Mesodermal cell (in vitro differentiated cells): ENCODE results near the gene ARID5B.

ENCODE experiments used
- H3K27ac ChIP-seq: 2 replicates; pipeline ENCODE4 v1.7.0; 2013; ENCODE audit warnings: mild to moderate bottlenecking, low read depth, low read length, moderate library complexity; ENCODE audit not compliant: severe bottlenecking
- H3K36me3 ChIP-seq: 2 replicates; pipeline ENCODE4 v1.7.1; 2013; ENCODE audit warnings: mild to moderate bottlenecking, low read length, moderate library complexity; ENCODE audit not compliant: control insufficient read depth, insufficient read depth
- H3K4me1 ChIP-seq: one replicate; pipeline ENCODE4 v1.7.1; 2013; ENCODE audit warnings: mild to moderate bottlenecking, low read length; ENCODE audit not compliant: insufficient read depth, control insufficient read depth, poor library complexity, severe bottlenecking
- H3K4me3 ChIP-seq: 2 replicates; pipeline ENCODE4 v1.7.0; 2013; ENCODE audit warnings: low read length, control low read depth, mild to moderate bottlenecking; ENCODE audit not compliant: insufficient read depth, poor library complexity, severe bottlenecking; ENCODE audit errors: extremely low read depth
- H3K9me3 ChIP-seq: 2 replicates; pipeline ENCODE4 v1.7.1; 2013; ENCODE audit warnings: mild to moderate bottlenecking, low read length, moderate library complexity; ENCODE audit not compliant: control insufficient read depth
- WGBS, 2 experiments: methylation state at CpG; one replicate each; pipeline ENCODE4 v1.1.5; 2013; ENCODE audit warnings: missing lambda C conversion rate in 2 of 2; ENCODE audit not compliant: insufficient coverage in 2 of 2; 5-methylcytosine and 5-hydroxymethylcytosine counted together

ARID5B gene

DNA sequence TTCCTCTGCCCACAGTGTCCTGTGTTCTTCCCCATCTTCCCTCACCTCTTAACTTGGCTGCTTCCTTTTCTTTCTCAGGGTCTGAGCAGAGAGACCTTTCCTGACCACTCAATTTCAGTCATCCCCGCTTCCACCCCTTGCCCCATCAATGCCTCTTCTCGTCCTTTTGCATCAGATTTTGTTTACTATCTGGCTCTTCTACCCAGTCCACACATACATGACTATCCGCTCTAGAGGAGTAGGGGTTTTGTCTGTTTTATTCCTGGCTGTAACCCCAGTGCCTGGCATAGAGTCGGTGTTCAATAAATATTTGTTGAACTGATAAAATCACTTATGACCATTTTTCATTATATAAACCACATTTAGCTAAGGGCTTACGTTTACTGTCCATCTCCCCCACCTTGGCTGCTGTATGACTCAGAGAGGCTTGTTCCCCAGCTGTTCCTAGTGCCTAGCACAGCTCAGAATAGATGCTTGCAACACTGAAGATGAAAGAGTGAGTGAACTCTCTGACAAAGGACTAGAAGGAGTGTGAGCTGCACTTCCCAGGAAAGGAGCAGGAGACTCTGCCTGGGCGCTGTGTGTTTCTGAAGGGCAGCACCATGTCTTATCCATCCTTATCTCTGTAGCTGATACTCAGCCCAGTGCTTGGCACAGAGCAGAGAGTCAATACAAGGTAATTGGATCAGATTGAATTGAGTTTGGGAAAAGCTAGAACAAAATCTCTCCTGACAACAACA, 21.9 kb downstream of the ARID5B start:
- H3K36me3 ChIP-seq: no peaks in the 10 kb centered on the region
- no peaks in the 10 kb centered on the region for H3K4me1 ChIP-seq
- H3K9me3 ChIP-seq: no peaks in the 10 kb centered on the region
- H3K4me3 ChIP-seq: no peak overlapping the region
- 89% methylated on average over 3 of the region's 6 CpGs; no CpG with 5 or more reads in 1 of the 2 experiments for WGBS, 2 experiments
- peak overlapping the region; percentile 29 for H3K27ac ChIP-seq

DNA sequence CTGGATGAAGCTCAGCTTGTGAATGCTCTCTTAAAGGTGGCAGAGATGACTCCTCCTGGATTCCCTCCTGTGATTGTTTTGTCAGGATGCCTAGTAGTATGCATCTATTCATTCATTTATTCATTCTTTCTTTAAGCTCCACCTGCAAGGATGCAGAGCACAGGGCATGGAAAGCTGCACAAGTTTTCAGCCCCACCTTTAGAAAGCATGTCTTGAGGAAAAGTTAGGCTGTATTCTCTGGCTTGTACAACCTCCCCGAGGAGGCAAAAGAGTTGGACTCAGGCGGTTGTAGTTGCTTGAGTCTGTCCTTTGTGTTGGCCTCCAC, 22.4 kb downstream of the ARID5B start:
- H3K36me3 ChIP-seq: no peaks in the 10 kb centered on the region
- no peaks in the 10 kb centered on the region for H3K9me3 ChIP-seq
- no peaks in the 10 kb centered on the region for H3K4me1 ChIP-seq
- H3K27ac ChIP-seq: no peak overlapping the region
- WGBS, 2 experiments: 80 to 100% methylated on average over 1 of the region's 2 CpGs
- no peak overlapping the region for H3K4me3 ChIP-seq

DNA sequence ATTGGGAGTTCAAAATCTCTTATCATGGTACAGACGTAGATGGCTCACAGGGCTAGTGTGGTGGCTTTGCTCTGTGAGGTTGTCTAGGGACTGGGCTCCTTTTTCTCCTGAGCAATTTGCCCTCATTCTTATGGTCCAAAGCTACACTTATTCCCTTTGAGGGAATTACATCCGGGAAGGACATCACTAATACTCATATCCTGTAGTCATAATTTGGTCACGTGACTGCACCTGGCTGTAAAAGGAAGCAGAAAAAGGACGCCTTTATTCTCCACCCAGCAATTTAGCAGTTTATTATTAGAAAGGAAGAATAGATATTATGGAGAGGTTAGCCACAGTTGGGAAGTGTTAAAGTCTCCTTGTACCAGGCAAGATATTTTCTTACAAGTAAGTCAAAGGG, 28.1 kb downstream of the ARID5B start:
- 97 to 100% methylated on average over 1 to 3 of the region's 4 CpGs for WGBS, 2 experiments
- Histone ChIP-seq H3K4me1 (peaks cover 4% of the 10 kb centered on the region), H3K27ac (no peak overlapping the region)

DNA sequence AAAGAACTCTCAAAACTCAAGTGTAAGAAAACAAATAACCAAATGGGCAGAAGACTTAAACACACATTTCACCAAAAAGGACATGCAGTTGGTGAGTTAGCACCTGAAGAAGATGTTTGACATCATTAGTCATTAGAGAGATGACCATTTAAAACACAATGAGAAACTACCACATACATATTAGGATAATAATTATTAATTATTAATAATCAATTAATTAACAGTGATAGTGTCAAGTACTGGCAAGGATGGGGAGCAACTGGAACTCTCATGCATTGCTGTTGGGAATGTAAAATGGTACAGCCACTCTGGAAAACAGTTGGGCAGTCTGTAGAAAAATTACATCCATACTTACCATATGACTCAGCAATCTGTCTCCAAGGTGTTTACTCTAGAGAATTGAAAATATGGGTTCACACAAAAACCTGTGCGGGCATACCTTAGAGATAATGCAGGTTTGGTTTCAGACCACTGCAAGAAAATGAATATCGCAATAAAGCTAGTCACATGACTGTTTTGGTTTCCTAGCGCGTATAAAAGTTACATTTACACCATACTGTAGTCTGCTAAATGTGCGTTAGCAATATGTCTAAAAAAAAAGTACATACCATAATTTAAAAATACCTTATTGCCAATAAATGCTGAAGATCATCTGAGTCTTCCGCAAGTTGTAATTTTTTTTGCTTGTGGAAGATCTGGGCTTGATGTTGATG, 30.3 kb downstream of the ARID5B start:
- H3K4me1 ChIP-seq: peaks cover 4% of the 10 kb centered on the region
- H3K4me3 ChIP-seq: no peak overlapping the region
- H3K36me3 ChIP-seq: peaks cover 4% of the 10 kb centered on the region
- H3K27ac ChIP-seq: no peak overlapping the region
- WGBS, 2 experiments: 79 to 85% methylated on average over 4 of the region's 6 CpGs
- peaks cover 11% of the 10 kb centered on the region for H3K9me3 ChIP-seq

More for the DNA sequence above, 28.1 kb downstream of the ARID5B start:
- Histone ChIP-seq H3K36me3 (peaks cover 4% of the 10 kb centered on the region), H3K9me3 (peaks cover 11% of the 10 kb centered on the region), H3K4me3 (no peak overlapping the region)

DNA sequence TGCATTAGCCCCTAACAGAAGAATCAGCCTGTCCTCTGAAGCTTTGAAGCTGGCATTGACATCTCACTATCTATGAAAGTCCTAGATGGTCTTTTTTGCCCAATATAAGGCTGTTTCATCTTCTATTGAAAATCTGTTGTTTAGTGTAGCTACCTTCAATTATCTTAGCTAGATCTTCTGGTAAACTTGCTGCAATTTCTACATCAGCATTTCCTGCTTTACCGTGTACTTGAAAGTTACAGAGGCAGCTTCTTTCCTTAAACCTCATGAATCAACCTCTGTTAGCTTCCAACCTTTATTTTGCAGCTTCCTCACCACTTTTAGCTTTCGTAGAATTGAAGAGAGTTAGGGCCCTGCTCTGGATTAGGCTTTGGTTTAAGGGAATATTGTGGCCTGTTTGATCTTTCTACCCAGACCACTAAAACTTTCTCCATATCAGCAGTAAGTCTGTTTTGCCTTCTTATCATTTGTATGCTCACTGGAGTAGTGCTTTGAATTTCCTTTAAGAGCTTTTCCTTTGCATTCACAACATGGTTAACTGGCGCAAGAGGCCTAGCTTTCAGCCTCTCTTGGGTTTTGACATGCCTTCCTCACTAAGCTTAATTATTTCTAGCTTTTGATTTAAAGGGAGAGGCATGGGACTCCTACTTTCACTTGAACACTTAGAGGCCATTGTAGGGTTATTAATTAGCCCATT, 32.5 kb downstream of the ARID5B start:
- H3K4me1 ChIP-seq: peaks cover 18% of the 10 kb centered on the region
- peak overlapping the region; percentile 75 for H3K27ac ChIP-seq
- peaks cover 11% of the 10 kb centered on the region for H3K9me3 ChIP-seq
- H3K36me3 ChIP-seq: peaks cover 4% of the 10 kb centered on the region
- 100% methylated on average over 1 of the region's 3 CpGs for WGBS, 2 experiments
- no peak overlapping the region for H3K4me3 ChIP-seq

DNA sequence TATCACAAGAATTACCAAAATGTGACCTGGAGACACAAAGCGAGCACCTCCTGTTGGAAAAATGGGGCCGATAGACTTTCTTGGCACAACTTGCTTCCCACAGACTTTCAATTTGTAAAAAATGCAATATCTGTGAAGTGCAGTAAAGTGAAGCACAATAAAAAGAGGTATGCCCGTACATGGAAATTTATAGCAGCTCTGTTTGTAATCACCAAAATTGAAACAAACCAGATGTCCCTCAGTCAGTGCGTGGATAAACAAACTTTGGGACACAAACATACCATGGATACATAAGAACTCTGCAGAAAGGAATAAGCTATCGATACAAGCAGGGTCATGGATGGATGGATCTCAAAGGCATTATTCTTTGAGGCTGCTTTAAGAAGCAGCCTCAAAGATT, 33.6 kb downstream of the ARID5B start:
- Histone ChIP-seq H3K4me1 (peaks cover 23% of the 10 kb centered on the region), H3K27ac (peak overlapping the region; percentile 75), H3K36me3 (peaks cover 5% of the 10 kb centered on the region)

DNA sequence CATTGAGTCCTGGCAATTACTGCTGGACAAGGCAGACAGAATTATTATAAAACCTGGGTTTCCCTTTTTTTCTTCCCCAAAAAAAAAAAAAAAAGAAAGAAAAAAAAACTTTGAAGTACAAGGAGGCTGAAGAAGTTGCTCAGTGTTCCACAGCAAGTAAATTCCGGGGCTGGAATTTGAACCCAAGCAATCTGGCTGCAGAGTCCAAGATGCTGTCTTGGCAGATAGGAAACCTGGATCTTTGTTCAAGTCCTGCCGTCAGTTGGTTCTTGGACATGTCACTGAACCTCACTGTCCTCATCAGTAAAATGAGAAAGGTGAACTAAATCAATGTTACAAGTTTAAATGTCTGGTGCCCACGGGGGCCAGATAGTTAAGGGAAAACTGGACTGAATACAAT, 35.3 kb downstream of the ARID5B start:
- H3K4me3 ChIP-seq: no peak overlapping the region
- no peak overlapping the region for H3K27ac ChIP-seq
- peaks cover 11% of the 10 kb centered on the region for H3K9me3 ChIP-seq
- WGBS, 2 experiments: 43 to 67% methylated on average over 2 to 3 of the region's 3 CpGs
- peaks cover 23% of the 10 kb centered on the region for H3K4me1 ChIP-seq
- H3K36me3 ChIP-seq: peaks cover 16% of the 10 kb centered on the region

More for the DNA sequence above, 33.6 kb downstream of the ARID5B start:
- no peak overlapping the region for H3K4me3 ChIP-seq
- peaks cover 11% of the 10 kb centered on the region for H3K9me3 ChIP-seq
- 80 to 81% methylated on average over 1 to 2 of the region's 5 CpGs for WGBS, 2 experiments

DNA sequence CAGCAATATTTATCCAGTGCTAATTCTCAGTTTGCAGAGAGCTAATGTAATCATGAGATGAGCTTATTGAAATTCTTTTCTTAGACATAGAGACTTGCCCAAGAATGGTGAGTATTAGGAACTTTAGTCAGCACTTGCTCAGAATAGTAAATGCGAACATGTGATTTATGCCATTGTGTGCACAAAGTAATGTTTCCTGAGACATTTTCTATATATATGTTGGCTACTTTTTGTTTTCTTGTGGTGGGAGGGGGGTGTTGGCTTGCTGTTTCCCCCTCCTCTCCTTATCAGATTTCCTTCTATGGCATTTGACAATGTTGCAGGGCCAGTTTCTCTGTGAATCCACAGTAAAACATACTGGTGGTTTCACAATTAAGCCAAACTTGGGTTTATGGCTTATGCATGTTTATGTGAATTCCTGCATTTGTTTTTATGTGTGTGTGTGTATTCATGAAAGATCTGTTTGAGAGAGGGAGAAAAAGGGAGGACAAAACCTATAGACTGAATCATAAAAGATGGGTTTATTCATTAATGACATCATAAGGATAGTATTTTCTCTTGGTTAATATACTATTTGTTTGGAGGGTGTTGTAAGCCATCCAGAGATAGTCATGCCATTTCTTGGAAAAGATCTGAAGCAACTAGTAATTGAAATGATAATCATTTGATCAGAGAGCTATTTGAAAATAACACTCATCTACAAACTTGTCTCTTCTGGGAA, 36.3 kb downstream of the ARID5B start:
- WGBS, 2 experiments: 100% methylated on average over 1 of the region's 1 CpG
- Histone ChIP-seq H3K27ac (no peak overlapping the region), H3K4me3 (no peak overlapping the region)

DNA sequence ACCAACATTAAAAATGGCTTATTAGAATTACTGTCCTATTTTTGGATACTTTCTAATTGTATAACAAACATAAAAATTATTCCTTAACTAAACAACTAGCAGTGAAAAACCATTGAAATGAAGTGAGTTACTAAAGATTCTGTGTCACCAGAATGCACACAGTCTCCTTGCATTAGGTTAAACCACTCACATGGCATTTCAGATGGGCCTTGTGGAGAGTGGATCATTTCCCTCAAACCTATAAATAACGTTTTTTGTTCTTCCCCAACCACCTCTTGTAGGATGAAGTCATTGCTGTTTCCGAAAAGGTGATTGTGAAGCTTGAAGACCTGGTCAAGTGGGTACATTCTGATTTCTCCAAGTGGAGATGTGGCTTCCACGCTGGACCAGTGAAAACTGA, 38.4 kb downstream of the ARID5B start:
- peak overlapping the region; percentile 52 for H3K27ac ChIP-seq
- no peak overlapping the region for H3K4me3 ChIP-seq
- H3K9me3 ChIP-seq: no peaks in the 10 kb centered on the region
- peaks cover 19% of the 10 kb centered on the region for H3K36me3 ChIP-seq
- 83 to 100% methylated on average over 2 of the region's 3 CpGs for WGBS, 2 experiments
- H3K4me1 ChIP-seq: peaks cover 28% of the 10 kb centered on the region

More for the DNA sequence above, 36.3 kb downstream of the ARID5B start:
- Histone ChIP-seq H3K36me3 (peaks cover 19% of the 10 kb centered on the region), H3K4me1 (peaks cover 25% of the 10 kb centered on the region), H3K9me3 (peaks cover 6% of the 10 kb centered on the region)

DNA sequence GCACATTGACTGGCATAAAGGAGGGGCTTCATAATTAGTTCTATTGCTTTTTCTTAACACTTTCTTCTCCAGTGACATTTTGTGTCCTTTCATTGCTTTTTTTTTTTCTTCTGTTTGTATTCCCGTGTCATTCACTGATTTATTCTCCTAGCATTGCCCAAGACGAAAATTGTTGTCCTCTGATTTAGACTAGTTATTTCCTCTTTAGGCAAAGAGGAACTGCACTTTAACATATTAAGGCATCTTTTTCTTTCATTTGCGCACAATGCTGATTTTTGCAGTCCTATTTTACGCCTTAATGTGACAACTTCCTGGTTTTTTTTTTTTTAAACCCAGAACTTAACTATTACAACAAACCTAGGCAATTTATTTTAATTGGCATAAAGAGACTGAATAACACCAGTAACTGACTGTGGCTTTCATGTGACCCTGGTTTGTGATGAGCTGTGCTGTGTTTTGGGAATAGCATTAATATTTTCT, 39.7 kb downstream of the ARID5B start:
- H3K4me3 ChIP-seq: no peak overlapping the region
- 92 to 93% methylated on average over 2 of the region's 4 CpGs for WGBS, 2 experiments
- no peak overlapping the region for H3K27ac ChIP-seq
- peaks cover 19% of the 10 kb centered on the region for H3K36me3 ChIP-seq
- H3K9me3 ChIP-seq: no peaks in the 10 kb centered on the region
- H3K4me1 ChIP-seq: peaks cover 28% of the 10 kb centered on the region
